Germinal center (tissue), 1 donor: ENCODE data around the gene EP400.
"Not testable (repeated sequence)": the region's sequence is repeated elsewhere in the genome, so short reads cannot be mapped to it uniquely, and the experiment has no call there.

Experiments
- DNase-seq: peaks from one replicate; pipeline ENCODE4 v3.0.0; 2012; ENCODE audit warnings: mixed read lengths, low spot score

The EP400 gene

GRCh38 chr12:132067182-132067581, 117.4 kb downstream of the EP400 start:
- no peak for DNase-seq

DNA sequence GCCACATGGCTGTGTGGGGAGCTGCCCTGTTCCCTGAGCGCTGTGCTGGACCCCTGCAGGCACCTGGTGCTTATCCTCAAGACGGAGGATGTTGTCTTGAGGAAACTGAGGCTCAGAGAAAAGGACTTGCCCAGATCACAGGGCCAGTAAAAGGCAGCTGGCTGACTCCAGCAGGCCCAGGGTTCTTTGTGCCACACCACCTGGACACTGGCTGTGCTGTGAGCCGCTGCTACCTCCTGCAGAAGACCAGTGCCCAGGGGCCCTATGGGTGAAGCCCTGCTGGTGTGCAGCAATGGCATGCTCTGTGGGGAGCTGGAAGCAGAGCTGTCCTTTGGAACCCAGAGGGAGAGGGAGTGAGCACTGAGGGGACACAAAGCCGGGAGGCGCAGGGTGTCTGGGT, 118.5 kb downstream of the EP400 start:
- DNase-seq, result no peak

- no peak for DNase-seq
These were observed 119.7 kb downstream of the EP400 start for GRCh38 chr12:132069336-132069985.

DNA sequence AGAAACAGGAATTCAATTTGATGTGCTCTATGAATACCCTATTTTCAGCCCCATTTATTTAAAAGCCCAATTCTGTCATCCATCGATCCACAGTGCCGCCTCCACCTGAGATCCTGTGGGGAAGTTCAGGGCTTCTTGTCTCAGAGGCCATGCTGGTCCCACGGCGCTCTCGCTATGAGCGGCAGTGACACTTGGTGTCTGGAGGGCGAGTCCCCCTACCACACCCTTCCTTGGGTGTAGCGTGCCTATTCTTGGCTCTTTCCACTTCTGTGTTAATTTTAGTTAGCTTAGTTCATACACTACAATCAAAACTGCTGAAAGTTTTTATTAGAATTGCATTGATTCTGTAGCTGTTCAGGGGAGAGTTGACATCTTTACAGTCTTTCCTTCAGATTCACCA, 120.6 kb downstream of the EP400 start:
- DNase-seq, result no peak

DNA sequence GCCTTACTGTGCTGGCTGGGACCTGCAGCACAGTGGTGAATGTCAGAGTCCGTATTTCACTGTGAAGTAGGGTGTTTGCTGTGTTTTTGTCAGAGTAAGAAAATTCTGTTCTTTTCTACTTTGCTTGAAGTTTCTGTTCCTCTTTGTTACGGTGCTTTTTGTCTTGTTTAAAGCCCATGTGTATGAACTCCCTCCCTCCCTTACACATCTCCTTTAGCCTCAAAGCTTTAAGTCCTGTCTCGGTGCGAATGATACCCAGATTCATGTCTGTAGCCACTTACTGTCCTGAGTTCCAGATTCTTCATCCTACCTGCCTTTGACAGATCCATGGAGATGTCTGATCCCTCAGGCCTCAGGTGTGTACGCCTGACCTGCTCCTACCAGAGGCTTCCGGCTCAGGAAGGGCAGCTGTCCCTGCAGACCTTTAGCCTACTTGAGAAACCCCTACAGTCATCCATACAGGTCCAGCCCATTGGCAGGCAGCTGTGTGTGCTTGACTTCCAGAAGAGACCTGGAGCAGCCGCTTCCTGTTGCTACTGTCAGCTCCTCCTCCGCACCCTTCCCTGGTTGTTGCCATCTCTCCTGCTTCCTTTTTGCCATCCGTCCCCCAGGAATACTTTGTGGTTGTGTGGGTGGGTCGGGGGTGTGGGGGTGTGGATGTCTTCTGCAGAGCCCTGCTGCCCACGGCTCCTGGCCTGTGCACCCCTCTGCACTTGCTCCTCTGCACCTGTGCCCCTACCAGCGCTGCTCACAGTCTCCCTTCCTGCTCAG, 121.5 kb downstream of the EP400 start:
- peak; percentile 61 for DNase-seq

GRCh38 chr12:132071830-132072384, 122.2 kb downstream of the EP400 start:
- no peak for DNase-seq

GRCh38 chr12:132074216-132074615, 124.5 kb downstream of the EP400 start:
- no peak for DNase-seq

GRCh38 chr12:132075026-132075713, 125.4 kb downstream of the EP400 start:
- DNase-seq, result no peak

GRCh38 chr12:132075714-132076553, 126.2 kb downstream of the EP400 start:
- no peak for DNase-seq

DNA sequence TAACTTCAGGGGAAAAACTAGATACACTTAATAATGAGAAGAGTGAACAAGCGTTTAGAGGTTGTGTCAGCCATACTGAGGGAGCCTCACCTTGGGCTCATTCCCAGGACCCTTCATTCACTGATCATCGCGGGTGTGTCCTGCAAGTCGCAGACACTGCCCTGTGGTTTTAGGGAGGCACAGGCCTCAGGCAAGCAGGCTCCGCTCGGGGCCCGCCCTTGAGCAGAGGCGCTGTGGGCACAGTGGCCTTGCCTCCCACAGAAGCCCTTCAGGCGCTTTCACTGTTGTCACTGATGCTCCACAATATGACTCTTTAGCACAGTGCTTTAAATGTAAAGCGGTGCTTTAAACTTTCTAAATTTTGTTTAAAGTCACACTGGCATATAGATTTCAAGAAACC, 127.0 kb downstream of the EP400 start:
- DNase-seq, result no peak

- DNase-seq, result no peak
These were observed 127.8 kb downstream of the EP400 start for GRCh38 chr12:132077322-132078100.

- DNase-seq, result no peak
These were observed 128.4 kb downstream of the EP400 start for GRCh38 chr12:132078190-132078589.

- DNase-seq, result no peak
These were observed 129.5 kb downstream of the EP400 start for GRCh38 chr12:132079200-132079599.

DNA sequence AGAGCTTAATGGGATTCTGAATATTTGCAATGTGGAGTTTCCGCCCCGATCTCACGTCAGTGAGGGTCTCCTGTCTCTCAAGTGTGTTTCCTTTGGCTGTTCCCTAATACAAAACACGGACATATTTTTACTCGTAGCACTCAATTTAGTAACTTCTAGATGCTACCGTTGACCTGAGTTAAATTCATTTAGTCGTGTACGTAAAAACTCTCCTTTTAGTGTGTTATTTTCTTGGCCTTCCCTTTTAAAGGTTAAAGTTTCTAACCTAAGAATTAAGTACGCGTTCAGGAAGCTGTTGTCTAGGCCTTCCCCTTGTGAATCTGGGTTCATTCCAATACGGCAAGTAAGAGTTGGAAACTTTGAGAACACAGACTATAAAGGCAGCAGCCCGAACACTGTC, 130.0 kb downstream of the EP400 start:
- DNase-seq, result no peak

DNA sequence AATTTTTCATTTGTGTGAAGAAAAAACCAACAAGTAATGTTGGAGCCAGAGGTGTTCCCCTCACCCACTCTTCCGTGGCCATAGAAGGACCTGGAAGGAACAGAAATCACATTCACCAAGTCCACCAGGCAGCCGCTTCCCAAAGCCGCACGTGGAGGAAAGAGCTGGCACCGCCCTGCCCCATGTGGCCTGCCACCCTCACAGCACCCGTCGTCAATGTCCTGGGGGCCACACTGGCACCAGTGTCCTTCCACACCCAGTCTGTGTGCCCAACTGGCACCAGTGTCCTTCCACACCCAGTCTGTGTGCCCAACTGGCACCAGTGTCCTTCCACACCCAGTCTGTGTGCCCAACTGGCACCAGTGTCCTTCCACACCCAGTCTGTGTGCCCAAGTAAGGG, 130.8 kb downstream of the EP400 start:
- DNase-seq, result not testable (repeated sequence)

GRCh38 chr12:132081423-132081822, 131.7 kb downstream of the EP400 start:
- no peak for DNase-seq

DNA sequence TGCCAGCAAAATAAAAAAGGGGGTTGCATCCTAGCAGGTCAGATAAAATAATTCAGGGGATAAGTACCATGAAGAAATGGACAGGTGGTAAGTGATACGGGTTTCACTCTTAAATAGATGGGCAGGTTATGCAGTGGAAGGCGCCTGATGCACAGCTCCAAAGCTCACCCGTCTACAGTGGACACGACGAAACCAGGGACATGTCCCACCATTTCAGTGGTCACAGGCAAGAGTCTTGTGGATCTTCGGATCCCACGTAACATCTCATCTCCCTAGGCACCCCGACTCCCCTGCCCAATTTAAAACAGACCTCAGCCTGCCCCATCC, 133.8 kb downstream of the EP400 start:
- DNase-seq, result no peak

DNA sequence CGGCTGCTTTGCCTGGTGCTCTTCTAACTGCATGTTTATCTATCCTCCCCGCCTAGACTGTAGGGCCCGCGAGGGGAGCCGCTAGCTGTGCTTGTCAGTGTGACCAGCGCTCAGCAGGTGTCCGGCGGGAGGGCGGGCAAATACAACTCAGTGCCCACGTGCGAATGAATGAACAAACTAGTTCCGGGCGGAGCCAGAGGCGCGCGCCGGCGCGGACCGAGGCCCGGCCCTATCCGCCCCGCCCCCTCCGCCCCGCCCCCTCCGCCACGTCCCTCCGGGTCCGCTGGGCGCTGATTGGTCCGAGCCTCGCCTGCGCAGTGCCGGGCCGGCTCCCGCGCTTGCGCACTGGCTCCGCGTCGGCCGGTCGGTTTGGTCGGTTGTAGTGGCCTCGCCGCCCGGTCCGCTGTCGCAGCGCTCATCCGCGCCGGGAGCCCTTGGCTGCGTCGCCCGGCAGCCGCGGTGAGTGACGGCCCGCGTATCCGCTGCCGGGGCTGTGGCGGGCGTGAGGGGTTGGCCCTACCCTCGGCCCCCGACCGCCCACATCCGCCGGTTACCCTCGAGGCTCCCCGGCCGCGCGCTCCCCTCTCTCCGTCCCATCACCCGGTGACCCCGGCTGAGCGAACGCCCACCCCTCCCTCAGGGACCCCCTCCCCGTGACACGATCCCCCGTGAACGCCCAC, 134.3 kb downstream of the EP400 start:
- peak; percentile 100 for DNase-seq

DNA sequence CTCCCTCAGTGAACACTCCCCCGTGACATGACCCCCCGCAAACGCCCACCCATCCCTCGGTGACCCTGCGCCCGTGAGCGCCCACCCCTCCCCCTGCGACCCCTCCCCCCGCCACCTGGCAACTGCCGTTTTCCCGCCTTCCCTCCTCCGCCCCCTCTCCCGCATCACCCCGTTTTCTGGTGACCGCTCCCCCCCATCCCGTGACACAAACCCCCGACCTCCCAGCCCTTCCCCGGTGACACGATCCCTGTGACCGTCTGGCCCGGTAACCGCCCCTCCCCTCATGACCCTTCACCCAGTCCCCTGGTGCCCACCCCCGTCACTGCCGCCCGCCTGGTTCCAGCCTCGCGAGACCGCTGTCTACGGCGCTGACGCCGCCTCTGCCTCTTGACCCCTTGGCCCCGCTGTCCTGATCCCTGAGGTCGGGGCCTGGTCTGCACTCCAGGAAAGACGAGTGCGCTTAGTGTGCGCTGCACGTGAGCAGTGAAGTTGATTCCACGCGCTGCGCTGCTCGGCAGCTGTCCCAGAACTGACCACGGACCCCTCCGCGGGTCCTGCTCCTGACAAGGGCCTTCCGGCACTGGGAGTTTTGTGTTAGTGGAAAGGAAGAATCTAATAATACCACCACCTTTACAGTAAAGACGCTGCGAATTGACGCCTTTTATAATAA, 135.0 kb downstream of the EP400 start:
- DNase-seq, result peak; percentile 48

DNA sequence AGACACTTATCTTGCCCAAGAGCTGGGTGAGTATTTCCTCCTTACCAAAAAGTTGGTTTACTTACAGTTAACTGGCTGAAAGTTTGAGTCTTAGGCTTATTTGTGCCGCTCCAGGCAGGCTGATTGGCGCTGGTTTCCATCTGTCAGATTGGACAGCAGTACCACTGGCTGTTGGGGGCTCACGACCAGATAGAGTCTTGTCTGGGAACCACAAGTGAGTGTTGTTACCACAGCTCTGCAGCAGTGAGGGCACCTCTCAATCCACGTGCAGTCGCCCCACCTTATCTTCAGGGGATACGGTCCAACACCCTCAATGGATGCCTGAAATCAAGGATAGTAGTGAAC, 135.5 kb downstream of the EP400 start:
- no peak for DNase-seq
